GM12874 (cell line): ENCODE data around the gene CIC.

Experiments used
- CTCF ChIP-seq: IDR thresholded peaks from 2 replicates; pipeline ENCODE4 v1.5.1; 2011; ENCODE audit warnings: low read depth, mild to moderate bottlenecking, control low read depth, low read length, moderate library complexity; ENCODE audit not compliant: insufficient read depth

The CIC gene

GRCh38 chr19:42292042-42292960, 23.2 kb downstream of the CIC start:
- TF ChIP-seq CTCF, result no peak

GRCh38 chr19:42292963-42293362, 23.9 kb downstream of the CIC start:
- no peak for TF ChIP-seq CTCF

- TF ChIP-seq CTCF, result no peak
These were observed 24.5 kb downstream of the CIC start for GRCh38 chr19:42293540-42293939.

- no peak for TF ChIP-seq CTCF
These were observed 24.9 kb downstream of the CIC start for GRCh38 chr19:42293948-42294347.

- no peak for TF ChIP-seq CTCF
These were observed 25.6 kb downstream of the CIC start for GRCh38 chr19:42294471-42295137.

- no peak for TF ChIP-seq CTCF
These were observed 26.3 kb downstream of the CIC start for GRCh38 chr19:42295342-42295741.

GRCh38 chr19:42295831-42296525, 26.9 kb downstream of the CIC start:
- peak; percentile 98 for TF ChIP-seq CTCF
